PC-3 (cell line): Measurements from ENCODE around the gene PIAS3. TPM values are rescaled to one million over a fixed set of nuclear protein-coding genes. Genes with fewer than 3 reads are reported as not detected.
A peak's percentile ranks its signal among the peaks of the same experiment; 100 is the strongest.

Experiments used
- ATAC-seq: fragments of 200-7000 bp; cut with Tn5 transposase; 2 replicates; pipeline ENCODE4 v1.9.1; 2020; ENCODE audit warnings: mild to moderate bottlenecking, moderate library complexity
- BruUV-seq: library from RNA; stranded (reverse); fragments of 400-500 nt; replicated peaks from 2 replicates; lab custom pipeline; 2021; lab: Mats Ljungman, UMichigan
- CTCF ChIA-PET: fragments of 300-600 bp; sonication (Branson Sonifier 250); formaldehyde crosslinking; loops from one replicate; lab custom pipeline; 2022; ENCODE audit warnings: antibody characterized with exemption; lab: Charles Lee
- POLR2A ChIA-PET: fragments of 300-600 bp; sonication (Branson Sonifier 250); formaldehyde crosslinking; loops from one replicate; lab custom pipeline; 2022; ENCODE audit warnings: antibody characterized with exemption; ENCODE audit not compliant: unreplicated experiment; lab: Charles Lee
- DNase-seq: peaks from one replicate; pipeline ENCODE4 v3.0.0-alpha.2; 2015
- H2AFZ ChIP-seq: fragments of 300-600 bp; sonication (generic); 2 replicates; pipeline ENCODE4 v1.6.0; 2016; ENCODE audit warnings: antibody characterized with exemption, low read length
- H3F3A ChIP-seq: fragments of 300-600 bp; sonication (generic); one replicate; pipeline ENCODE4 v1.6.0; 2017; ENCODE audit warnings: antibody characterized with exemption, low read length, control low read depth, mild to moderate bottlenecking; ENCODE audit not compliant: unreplicated experiment
- H3K27ac ChIP-seq: fragments of 300-600 bp; sonication (generic); 2 replicates; pipeline ENCODE4 v1.5.1; 2016; ENCODE audit warnings: mild to moderate bottlenecking, low read length
- H3K27me3 ChIP-seq: fragments of 300-600 bp; sonication (generic); 2 replicates; pipeline ENCODE4 v1.6.1; 2016; ENCODE audit warnings: low read length, mixed read lengths
- H3K36me3 ChIP-seq: fragments of 300-600 bp; sonication (generic); 2 replicates; pipeline ENCODE4 v1.6.1; 2016; ENCODE audit warnings: low read depth, mixed run types, low read length, mixed read lengths
- H3K4me1 ChIP-seq: fragments of 300-600 bp; sonication (generic); 2 replicates; pipeline ENCODE4 v1.5.1; 2016; ENCODE audit warnings: low read length; ENCODE audit not compliant: insufficient read depth
- H3K4me2 ChIP-seq: fragments of 300-600 bp; sonication (generic); 2 replicates; pipeline ENCODE4 v1.6.0; 2016; ENCODE audit warnings: low read length
- H3K4me3 ChIP-seq: fragments of 300-600 bp; sonication (generic); 2 replicates; pipeline ENCODE4 v1.5.1; 2016; ENCODE audit warnings: mild to moderate bottlenecking, low read length, mixed read lengths
- H3K79me2 ChIP-seq: fragments of 300-600 bp; sonication (generic); 2 replicates; pipeline ENCODE4 v1.6.1; 2017; ENCODE audit warnings: low read length, mixed read lengths
- H3K9ac ChIP-seq: fragments of 300-600 bp; sonication (generic); 2 replicates; pipeline ENCODE4 v1.6.0; 2016; ENCODE audit warnings: mild to moderate bottlenecking, low read length
- H3K9me2 ChIP-seq: fragments of 300-600 bp; sonication (generic); replicated peaks from 2 replicates; pipeline ENCODE4 v1.6.1; 2016; ENCODE audit warnings: mixed run types, low read length, mixed read lengths
- H3K9me3 ChIP-seq: fragments of 300-600 bp; sonication (generic); 2 replicates; pipeline ENCODE4 v1.6.1; 2016; ENCODE audit warnings: low read length, mixed read lengths
- H4K20me1 ChIP-seq: fragments of 300-600 bp; sonication (generic); 2 replicates; pipeline ENCODE4 v1.6.1; 2016; ENCODE audit warnings: low read length, mixed read lengths
- EZH2 ChIP-seq: fragments of 300-600 bp; sonication (generic); IDR thresholded peaks from one replicate; pipeline ENCODE4 v1.6.1; 2017; ENCODE audit warnings: antibody characterized with exemption, mild to moderate bottlenecking, low read length; ENCODE audit not compliant: unreplicated experiment
- EZH2phosphoT487 ChIP-seq: fragments of 300-600 bp; sonication (generic); IDR thresholded peaks from 2 replicates; pipeline ENCODE4 v1.6.1; 2018; ENCODE audit warnings: mild to moderate bottlenecking, antibody characterized with exemption, low read length, borderline replicate concordance
- intact Hi-C: fragments of 100-400 bp; cut with micrococcal nuclease; formaldehyde crosslinking; loops from 2 replicates; pipeline ENCODE4 v1.9.0; 2023
- total RNA-seq: library from RNA; depleted of rRNA; stranded (reverse); fragments of >200 nt; gene quantifications from 2 replicates; pipeline ENCODE4 v1.2.3, GENCODE V29; 2014
- TF ChIP-seq, protein P1 (sequence below): fragments of 300-600 bp; sonication (generic); conservative IDR thresholded peaks from 2 replicates; pipeline ENCODE4 v1.5.1; 2017; ENCODE audit warnings: antibody characterized with exemption, low read depth, mild to moderate bottlenecking, low read length

PIAS3 gene
- total RNA-seq, 1 experiment from 2014 or later = 25.2 TPM

DNA sequence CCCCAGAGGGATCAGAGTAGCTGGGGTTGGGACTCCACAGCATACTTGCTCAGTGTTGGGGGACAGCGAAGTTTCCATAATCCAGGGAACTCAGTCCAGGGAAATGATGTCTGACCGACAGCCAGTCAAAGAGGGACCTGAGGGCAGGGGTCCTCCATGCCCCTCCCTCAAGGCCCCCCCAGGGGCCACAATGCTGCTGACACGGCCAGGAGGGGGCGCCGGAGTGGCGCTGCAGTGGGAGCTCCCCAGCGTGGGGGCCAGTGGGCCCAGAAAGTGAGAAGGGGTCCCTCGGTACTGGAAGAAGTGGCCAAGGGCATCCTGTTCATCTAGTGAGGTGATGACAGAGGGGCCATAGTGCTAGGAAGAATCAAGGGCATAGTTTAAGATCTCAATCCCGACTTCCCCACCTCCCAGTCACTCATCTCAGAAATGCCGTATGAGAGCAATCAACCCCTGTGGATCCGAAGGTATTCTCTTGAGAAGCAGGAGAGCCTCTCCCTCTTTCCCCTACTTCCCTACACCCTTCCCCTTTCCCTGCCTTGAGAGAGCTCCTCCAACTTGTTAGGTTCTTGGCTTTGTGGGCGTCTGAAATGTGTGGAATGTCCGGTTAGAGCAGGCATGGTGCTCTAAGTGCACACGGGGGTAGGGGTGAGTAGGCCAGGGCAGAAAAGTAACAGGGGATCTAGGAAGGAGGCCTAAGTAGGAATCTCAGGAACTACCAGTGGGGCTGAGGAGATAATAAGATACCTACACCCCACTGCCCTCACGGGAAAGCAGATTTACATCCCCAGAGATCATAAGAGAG is 9.3 kb downstream of the PIAS3 start:
- H3K4me1 ChIP-seq = peaks cover 5% of the 10 kb centered on the region; the same call in 1 of the 2 replicates

DNA sequence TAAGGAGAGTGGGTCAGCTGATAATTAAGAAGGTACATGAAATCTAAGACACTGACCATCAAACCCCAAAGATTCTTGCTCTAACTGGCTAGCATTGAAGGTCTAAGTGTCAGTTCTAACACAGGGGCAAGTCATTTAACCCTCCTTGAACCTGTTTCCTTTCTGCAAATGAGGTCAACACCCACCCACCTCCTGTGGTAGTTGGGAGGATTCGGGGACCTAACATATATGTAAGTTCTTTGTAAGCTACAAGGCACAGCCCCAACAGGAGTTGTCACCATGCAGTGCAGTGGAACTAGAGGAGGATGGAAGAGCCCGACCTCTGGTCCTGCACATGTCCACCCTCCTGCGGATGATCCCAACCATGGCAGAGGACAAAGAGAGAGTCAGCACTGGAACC is 11.1 kb downstream of the PIAS3 start:
- Histone ChIP-seq H3K27me3 (no peaks in the 10 kb centered on the region), H3K4me2 (no peak overlapping the region), H3K4me3 (no peak overlapping the region), H2AFZ (no peak overlapping the region), H4K20me1 (no peaks in the 10 kb centered on the region), H3K4me1 (peaks cover 5% of the 10 kb centered on the region; the same call in 1 of the 2 replicates), H3K9ac (no peak overlapping the region), H3K9me3 (no peaks in the 10 kb centered on the region), H3K9me2 (no peaks in the 10 kb centered on the region), H3K27ac (no peak overlapping the region), H3K79me2 (no peaks in the 10 kb centered on the region), H3F3A (no peaks in the 10 kb centered on the region), H3K36me3 (peaks cover 28% of the 10 kb centered on the region)
- no peak for TF ChIP-seq EZH2phosphoT487
- no peak for ATAC-seq
- intact Hi-C loops = no loop called here
- ChIA-PET CTCF (interaction anchor here (0.6 to 3.3 kb wide), 3 partner anchors 11 to 159 kb away, joined by 3 to 29 read pairs (median 3); partner anchors contain the start of gene PIAS3), POLR2A (no interaction called here)
- DNase-seq = no peak
- BruUV-seq = no TSS peak

More for the DNA sequence above, 9.3 kb downstream of the PIAS3 start:
- no peak overlapping the region for H3K27ac ChIP-seq
- intact Hi-C loops = no loop called here
- no peaks in the 10 kb centered on the region for H3F3A ChIP-seq
- H4K20me1 ChIP-seq = no peaks in the 10 kb centered on the region
- no peak for TF ChIP-seq EZH2phosphoT487
- TF ChIP-seq, protein P1, sequence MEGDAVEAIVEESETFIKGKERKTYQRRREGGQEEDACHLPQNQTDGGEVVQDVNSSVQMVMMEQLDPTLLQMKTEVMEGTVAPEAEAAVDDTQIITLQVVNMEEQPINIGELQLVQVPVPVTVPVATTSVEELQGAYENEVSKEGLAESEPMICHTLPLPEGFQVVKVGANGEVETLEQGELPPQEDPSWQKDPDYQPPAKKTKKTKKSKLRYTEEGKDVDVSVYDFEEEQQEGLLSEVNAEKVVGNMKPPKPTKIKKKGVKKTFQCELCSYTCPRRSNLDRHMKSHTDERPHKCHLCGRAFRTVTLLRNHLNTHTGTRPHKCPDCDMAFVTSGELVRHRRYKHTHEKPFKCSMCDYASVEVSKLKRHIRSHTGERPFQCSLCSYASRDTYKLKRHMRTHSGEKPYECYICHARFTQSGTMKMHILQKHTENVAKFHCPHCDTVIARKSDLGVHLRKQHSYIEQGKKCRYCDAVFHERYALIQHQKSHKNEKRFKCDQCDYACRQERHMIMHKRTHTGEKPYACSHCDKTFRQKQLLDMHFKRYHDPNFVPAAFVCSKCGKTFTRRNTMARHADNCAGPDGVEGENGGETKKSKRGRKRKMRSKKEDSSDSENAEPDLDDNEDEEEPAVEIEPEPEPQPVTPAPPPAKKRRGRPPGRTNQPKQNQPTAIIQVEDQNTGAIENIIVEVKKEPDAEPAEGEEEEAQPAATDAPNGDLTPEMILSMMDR = peak; percentile 74
- TF ChIP-seq EZH2 = no peak
- DNase-seq = no peak
- H3K79me2 ChIP-seq = no peaks in the 10 kb centered on the region
- no peaks in the 10 kb centered on the region for H3K9me3 ChIP-seq
- H3K9ac ChIP-seq = no peak overlapping the region
- H3K9me2 ChIP-seq = no peaks in the 10 kb centered on the region
- no peaks in the 10 kb centered on the region for H3K27me3 ChIP-seq
- H3K4me2 ChIP-seq = no peak overlapping the region
- BruUV-seq = no TSS peak
- ChIA-PET POLR2A (no interaction called here), CTCF (interaction anchor here (1.3 kb wide), 1 partner anchor 10 kb away, joined by 4 read pairs; the partner anchor contains the start of gene PIAS3)
- H3K4me3 ChIP-seq = no peak overlapping the region
- H3K36me3 ChIP-seq = peaks cover 41% of the 10 kb centered on the region
- ATAC-seq = no peak
- no peak overlapping the region for H2AFZ ChIP-seq

DNA sequence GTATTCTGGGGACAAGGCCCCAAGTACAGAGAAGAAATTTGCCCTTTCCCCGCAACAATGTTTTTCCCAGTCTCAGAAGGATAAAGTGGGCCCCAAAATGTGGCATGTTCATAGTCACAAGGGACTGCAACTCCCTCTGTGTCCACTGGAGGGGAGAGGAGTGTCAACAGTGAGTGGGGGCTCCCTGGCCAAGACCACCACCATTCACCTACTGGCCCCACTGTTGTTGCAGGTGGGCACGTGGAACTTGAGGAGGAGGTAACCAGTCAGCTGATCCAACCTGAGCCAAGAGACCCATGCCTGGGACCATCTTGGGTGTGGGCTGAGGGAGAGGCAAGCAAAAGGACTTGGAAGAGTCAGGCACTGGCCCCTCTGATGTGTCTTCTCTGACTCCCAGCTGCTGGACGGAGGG is 12.7 kb downstream of the PIAS3 start:
- Histone ChIP-seq H3K4me1 (peaks cover 5% of the 10 kb centered on the region; the same call in 1 of the 2 replicates), H3K27ac (no peak overlapping the region), H3K9ac (no peak overlapping the region), H3F3A (no peaks in the 10 kb centered on the region), H3K36me3 (peaks cover 37% of the 10 kb centered on the region), H4K20me1 (no peaks in the 10 kb centered on the region), H3K4me2 (peak overlapping the region; percentile 88), H3K79me2 (no peaks in the 10 kb centered on the region), H3K4me3 (peak overlapping the region; percentile 66), H3K9me2 (no peaks in the 10 kb centered on the region), H3K27me3 (no peaks in the 10 kb centered on the region), H2AFZ (peak overlapping the region; percentile 73), H3K9me3 (no peaks in the 10 kb centered on the region)
- peak; percentile 41 for DNase-seq
- CTCF ChIA-PET = interaction anchor here (3.3 kb wide), 1 partner anchor 13 kb away, joined by 29 read pairs; the partner anchor contains the start of gene PIAS3
- intact Hi-C loops = no loop called here
- BruUV-seq = no TSS peak
- peak; percentile 34 for ATAC-seq
- POLR2A ChIA-PET = no interaction called here
- no peak for TF ChIP-seq EZH2
- TF ChIP-seq, protein P1 = peak; percentile 77
- no peak for TF ChIP-seq EZH2phosphoT487
